ENCODE results near the gene CLSTN2.

DNA sequence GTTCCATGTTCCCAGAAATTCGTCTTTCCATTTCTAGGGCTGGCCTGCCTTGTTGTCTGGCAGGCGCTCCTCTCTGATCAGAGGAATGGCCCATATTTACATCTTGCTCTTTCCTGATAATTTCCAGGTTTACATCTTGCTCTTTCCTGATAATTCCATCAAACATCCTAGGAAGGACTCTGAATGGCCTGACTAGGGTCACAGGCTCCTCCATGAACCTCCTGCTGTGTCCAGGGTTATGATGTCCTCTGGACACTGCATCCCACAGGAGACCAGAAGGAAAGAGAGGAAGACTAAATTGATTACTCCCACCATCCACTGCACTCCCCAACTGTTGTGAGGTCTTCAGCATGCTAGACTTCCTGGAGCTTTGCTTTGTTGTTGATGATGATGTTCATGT lies 75.4 kb downstream of the CLSTN2 start:
- TF ChIP-seq, protein P1, sequence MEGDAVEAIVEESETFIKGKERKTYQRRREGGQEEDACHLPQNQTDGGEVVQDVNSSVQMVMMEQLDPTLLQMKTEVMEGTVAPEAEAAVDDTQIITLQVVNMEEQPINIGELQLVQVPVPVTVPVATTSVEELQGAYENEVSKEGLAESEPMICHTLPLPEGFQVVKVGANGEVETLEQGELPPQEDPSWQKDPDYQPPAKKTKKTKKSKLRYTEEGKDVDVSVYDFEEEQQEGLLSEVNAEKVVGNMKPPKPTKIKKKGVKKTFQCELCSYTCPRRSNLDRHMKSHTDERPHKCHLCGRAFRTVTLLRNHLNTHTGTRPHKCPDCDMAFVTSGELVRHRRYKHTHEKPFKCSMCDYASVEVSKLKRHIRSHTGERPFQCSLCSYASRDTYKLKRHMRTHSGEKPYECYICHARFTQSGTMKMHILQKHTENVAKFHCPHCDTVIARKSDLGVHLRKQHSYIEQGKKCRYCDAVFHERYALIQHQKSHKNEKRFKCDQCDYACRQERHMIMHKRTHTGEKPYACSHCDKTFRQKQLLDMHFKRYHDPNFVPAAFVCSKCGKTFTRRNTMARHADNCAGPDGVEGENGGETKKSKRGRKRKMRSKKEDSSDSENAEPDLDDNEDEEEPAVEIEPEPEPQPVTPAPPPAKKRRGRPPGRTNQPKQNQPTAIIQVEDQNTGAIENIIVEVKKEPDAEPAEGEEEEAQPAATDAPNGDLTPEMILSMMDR (IDR thresholded peaks at IDR 0.05; ENCODE audit: low read depth, low read length, poor library complexity, severe bottlenecking), result no peak
- no peak for TF ChIP-seq EZH2phosphoT487 (IDR thresholded peaks at IDR 0.05; ENCODE audit: borderline replicate concordance, low read length)

Measured in DOHH2 (cell line).